D341Med (cell line): ENCODE measurements around the gene SULF2.

Source experiments
- DNase-seq: peaks from one replicate; pipeline ENCODE4 v3.0.0; 2012; ENCODE audit warnings: low spot score

The SULF2 gene

DNA sequence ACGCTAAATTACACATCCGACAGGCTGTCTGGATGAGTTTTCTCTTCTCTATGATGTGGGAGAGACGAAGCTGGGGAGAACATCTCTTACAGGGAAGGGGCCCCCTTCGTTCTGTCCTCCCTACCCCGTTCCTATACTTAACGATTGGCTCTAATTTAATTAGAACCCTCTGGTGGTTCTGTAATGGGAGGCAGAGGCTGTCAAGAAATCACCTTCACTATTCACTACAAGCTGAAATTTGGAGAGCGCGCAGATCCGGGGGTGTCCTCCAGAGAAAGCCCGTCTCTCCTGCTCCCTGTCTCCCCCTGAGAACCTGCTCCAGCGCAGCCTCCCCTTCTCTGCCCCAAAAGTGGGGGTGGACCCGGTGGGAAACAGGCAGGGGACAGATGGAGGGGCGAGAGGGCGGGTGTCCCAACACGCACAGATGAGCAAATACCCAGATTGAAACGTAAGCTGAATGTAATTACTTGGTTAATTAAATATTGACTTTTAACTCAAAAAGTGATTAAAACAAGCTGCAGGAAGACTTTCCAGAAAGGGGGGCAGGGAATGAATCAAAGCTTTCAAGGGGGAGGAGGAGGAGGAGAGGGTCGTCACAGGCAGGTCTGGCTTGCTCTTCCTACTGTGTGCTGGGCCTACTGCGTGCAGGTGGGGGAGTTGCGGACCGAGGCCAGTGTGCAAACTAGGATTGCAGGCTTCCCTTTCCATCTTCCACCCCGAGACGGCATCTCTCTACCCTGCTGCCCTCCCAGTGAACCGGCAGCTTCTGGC, 1.3 kb downstream of the SULF2 start:
- DNase-seq, result no peak

DNA sequence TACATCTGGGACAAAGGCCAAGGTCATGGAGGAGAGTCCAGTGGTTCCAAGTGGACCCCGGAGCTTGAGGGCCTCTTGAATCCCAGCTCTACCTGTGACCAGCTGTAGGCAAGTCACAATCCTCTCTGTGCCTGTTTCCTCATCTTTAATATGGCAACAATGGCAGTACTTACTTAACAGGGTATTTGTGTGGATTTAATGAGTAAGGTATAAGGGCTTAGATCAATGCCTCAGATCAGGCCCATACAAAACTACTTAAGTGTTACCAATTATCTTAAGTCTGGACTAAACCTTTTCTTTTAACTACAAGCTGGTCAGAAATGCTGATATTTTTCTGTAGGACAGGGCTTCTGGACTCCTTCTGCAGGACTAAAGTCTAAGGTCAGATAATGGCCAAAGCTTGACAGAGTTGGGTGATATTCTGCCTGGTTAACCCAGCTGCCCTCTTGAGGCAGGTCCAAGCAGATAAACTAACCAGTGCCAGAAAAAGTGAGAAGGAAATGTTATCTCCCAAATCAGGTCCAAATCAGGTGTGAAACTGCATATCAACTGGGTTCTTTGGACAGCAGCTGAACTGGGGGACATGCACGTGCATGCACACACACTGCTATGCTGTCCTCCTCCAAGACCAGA, 2.2 kb downstream of the SULF2 start:
- no peak for DNase-seq

DNA sequence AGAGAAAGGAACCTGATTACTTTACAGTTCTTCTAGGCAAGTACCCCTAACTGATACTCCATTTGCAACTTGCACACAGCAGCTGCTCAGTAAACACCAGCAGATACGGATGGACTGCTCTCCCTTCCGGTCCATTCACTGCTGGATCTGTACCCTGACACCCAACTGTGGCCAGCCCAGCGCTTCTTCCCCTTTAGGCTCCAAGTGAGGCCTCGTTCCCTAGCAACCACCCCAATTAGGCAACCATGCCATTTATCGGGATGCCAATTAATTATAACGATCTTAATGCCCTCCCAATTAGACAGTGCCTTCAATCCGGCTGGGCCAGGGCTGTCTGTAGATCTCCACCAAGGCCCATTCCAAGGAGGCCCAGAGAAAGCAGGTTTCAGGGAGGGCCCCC, 3.2 kb downstream of the SULF2 start:
- no peak for DNase-seq

DNA sequence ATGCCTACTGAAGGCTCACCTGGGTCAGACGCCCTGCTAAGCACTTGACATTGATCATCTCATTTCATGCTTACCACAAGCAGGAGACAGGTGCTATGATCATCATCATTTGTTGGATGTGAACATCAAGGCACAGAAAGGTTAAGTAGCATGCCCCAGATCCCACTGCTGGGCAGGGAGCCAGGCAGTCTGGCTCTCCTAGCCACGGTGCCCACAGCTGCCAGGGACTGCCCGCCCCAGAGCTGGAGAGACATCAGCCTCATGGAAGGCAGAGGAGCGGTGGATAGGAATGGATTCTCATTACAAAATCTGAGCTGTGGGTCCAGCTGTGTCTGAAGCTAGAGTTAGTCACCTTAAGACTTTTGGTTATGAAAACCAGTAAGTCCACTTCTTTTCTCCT, 3.6 kb downstream of the SULF2 start:
- DNase-seq, result no peak

DNA sequence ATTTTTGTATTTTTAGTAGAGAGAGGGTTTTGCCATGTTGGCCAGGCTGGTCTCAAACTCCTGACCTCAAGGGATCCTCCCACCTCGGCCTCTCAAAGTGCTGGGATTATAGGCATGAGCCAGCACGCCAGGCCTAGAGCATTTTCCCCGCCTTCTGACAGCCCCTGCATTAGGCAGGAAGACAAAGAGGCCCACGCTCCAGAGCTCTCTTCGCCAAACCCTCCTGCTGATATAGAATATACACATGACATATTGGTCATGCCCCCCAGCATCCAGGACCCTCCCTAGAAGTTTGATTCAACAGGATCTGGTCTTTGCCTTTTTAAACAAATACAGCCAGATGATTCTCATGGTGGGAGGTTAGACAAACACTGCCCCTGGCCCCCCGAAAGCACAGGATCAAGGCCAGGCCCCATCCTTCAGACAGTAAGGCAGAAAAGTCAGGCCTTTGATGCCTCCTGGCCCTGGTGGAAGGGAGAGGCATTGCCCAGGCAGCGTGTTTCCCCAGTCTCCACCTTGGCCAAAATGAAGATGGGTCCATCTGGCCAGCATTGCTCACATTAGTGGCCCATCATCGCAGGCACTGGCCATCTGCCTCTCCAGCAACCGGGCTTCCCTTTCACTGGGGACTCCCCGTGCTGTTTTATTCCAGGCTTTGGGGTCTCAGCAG, 4.4 kb downstream of the SULF2 start:
- no peak for DNase-seq

DNA sequence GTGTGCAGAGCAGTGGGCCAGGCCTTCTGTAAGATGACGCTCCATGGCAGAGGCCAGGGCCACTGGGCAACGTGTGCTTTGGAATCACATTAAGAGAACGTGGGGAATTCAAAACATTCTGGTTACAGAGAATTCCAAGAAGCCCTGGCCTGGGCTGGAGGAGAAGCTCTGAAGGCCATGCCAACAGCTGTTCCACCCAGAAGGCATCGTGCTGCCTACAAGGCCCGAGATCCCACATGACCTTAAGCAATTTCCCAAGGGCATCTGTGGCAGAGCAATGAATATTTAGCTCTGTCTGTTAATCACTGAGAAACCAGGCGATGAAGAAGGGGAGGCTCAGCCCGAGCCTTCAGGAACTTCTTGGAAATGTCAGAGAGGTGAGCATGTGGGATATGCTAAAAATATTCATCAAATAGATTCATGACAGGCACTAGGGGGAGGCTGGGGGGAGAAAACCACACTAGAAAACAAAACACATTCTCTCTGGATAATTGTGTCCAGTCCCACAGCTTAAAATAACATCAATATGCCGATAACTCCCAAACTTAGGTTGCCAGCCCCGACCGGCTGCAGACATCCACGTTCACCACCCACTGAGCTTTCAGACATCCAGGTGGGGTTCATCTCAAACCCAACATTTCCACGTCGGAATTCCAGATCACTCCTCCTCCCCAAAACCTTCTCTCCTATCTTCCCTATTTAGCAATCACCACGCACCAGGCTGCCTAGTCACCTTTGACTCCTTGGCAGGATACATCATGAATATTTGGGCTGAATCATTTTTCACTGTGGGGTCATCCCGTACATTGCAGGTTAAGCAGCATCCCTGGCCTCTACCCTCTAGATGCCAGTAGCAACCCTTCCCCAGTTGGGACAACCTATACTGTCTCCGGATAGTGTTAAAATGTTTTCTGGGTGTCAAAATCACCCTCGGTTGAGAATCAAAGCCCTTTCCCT, 6.6 kb downstream of the SULF2 start:
- no peak for DNase-seq

DNA sequence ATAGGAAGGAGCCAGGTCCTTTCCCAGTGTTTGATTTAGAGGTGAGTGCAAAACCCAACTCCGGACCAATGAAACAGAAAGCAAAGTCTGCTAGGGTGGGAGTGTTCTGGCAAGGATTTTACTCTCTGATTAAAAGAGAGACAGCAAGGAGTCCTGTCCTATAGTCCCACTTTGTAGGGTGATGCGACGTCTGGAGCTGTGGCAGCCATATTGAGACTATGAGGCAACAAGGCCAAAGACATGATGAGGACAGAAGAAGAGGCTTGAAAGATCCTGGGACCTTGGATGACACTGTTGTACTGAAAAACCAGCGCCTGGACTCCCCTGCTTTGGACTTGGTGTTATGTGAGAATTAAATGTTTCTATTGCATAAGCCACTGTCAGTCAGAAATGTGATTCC, 8.1 kb downstream of the SULF2 start:
- DNase-seq, result no peak

DNA sequence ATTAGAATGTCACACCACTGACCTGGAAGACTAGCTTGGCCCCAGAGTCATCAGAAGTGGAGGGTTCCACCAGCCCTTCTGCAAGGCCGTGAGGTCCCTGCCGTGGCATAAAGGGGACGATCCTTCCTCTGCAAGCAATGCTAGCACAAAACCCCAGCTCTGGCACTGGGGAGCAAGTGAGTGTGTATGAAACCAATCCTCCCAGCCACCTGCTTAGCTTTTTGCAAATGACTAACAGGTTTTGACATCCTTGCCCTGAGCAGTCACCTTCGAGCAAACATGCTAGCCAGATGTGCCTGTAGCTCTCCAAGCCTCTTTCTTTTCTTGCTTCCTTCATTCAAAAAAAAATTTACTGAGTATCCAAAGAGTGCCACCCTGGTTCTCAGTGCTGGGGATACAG, 8.6 kb downstream of the SULF2 start:
- no peak for DNase-seq

DNA sequence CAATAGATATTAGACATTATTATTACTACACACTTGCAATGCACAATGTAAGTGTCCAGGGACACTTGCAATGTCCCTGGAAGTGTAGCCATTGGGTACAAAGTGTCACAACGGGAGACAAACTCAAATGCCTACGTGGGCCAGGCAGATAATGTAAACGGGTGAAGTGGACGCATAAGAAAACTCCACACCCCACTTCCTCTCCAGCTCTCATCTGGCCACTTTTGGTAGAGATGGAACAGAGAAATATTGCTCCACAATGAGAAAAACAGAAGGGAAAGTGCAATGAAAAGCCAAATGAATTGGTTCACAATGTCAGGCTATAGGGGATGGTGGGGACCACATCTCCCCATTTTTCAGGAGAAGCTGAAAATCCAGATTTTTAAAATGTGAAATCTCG, 9.4 kb downstream of the SULF2 start:
- DNase-seq, result no peak

DNA sequence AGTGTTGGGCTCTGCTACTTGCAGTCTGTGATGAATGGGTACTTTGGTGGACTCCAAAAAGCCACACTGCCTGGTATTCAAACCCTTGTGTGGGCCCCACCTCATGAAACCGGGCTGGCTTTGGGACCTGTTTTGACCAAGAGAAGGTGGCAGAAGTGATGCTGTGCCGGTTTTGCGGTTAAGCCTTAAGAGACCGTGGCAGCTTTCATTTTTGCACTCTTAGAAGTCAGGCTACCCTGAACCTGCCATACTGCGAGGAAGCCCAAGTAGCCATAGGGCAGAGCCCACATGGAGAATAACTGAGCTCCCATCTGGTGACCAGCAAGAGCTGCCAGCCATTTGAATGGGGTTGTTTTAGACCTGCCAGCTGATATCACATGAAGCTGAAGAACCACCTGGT, 10.2 kb downstream of the SULF2 start:
- DNase-seq, result no peak

DNA sequence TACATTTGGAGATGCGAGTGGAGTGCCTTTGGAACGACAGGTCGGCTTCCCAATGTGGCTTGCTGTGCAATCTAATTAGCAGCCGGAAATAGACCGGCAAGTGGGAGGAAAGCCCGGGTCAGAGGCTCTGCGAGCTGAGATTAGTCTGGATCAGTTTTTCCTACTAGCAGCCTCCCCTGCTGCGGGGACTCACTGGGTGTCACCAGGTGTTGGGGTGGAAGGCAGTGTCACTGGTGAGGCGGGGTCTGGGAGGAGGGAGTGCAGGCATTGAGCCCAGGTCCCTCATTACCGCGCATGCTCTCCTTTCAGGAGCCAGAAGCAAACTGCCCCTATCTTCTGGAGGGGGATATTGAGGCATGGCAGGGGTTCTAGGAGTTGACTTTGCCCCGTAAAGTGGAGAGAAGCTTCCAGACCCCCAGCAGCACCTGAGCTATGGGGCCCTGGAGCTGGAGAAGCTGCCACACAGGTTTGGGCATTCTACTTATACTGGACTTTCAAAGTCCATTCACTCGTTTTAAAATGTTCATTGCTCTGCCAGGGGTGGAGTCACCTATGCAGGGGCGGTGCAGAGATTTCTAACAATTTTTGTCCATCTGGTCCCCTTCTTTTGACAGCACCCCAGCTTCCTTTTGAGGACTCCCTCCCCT, 11.0 kb downstream of the SULF2 start:
- peak; percentile 49 for DNase-seq

DNA sequence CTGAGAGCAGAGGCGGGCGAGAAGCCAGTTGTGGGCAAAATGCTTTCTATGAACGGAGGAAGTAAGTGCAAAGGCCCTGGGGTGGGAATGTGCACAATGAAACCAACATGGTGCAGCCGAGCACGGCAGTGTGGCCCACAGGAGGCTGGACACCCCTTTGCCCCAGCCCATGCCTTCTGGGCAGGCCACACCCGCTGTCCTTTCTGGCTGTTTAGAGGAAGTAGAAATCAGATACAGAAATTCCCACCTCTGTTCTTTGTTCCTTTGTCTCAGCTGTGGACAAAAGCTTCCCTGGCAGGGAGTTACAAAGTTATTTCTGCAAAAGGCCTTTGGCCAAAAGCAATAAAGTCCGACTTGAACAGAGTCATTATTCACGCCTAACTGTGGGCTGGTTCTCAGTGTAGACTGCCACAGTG, 11.9 kb downstream of the SULF2 start:
- DNase-seq, result no peak

DNA sequence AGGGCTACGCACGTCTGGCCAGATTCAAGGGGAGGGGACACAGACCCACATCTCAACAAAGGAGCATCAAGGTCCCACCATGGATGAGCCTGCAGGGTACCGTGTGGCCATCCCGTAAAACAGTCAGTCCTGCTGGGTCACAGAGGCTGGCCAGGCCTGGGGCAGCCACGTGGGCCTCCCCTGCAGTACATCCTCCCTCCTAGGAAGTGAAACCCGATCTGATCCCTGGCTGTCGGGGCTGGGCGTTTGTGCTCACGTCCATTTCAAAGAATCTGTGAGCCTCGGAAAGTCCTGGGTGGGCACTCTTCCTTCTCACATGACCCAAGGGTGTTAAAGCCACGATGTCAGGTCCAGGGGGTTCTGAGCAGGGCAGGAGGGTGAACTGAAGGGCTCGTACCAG, 14.3 kb downstream of the SULF2 start:
- DNase-seq, result no peak

DNA sequence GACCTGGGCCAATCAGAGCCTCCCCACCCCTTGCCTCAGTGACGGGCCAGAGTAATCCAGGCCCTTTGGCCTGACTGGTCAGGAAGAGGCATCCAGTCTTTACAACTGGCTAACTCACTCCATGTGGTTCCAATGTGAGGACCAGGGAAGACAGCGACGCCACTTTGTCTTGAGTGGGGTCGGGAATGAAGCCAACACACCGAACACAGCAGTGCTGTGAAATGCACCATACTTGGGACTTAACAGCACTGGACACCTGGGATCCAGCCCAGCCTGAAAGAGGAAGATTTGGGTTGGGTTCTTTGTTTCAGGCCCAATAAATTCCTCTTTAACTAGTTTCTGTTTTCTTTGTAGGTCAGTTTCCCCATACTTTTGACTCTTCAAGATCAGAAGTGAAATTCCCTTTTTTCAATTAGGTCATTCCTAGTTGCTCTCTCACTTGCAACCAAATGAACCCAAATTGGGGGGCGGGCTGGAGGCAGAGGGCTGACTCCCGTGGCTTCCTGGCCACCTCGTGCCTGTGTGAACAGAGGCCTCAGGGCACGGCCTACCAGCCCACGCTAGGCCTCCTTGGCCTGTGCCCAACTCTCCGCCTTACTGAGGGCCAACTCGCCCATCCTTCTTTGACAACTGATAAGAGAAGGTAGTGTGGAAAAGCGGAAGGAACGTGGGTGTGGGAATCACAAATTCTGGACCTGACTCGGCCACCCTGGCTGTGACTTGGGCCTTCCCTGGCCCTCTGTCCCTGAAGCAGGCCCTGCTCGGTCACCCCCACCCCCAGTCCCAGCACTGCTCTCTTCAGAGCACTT, 17.1 kb downstream of the SULF2 start:
- no peak for DNase-seq

DNA sequence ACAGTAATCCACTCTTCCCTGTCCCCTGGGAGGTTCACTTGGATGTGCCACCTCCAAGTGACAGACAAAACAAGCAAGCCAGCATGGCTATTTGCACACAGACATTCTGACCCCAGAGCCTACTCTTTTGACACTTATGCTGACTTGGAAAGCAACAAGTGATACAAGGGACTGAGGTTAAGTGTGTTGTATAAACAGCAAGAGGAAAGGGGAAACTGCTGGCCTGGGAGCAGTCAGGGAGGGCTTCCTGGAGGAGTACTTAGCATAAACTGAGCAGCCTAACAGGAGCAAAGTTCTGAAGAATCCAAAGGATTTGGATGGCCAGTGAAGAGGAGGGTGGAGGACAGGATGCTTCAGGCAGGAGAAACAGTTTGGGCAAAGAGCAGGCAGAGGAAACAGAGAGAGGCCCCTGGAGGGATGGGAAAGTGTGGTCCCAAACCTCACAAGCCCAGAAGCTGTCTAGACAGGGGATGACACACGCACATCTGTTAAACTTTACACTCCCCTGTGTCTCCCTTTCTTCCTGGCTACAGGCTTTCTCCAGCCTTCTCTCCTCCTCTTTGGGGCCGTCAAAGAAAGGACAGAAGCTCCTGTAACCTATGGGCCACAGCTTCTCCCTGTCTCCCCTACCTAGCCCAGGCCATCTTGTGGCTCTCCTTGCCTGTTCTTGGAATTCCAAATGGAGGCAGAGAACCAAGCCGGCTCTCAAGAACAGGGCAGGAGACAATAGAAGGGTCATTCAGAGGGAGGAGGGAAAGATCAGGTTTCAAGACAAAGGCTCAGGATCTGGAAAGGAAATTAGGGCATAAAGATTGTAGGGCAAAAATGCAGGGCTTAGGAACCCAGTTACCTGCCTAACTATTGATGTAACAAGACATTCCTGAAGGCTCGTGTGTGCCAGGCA, 19.3 kb downstream of the SULF2 start:
- no peak for DNase-seq

DNA sequence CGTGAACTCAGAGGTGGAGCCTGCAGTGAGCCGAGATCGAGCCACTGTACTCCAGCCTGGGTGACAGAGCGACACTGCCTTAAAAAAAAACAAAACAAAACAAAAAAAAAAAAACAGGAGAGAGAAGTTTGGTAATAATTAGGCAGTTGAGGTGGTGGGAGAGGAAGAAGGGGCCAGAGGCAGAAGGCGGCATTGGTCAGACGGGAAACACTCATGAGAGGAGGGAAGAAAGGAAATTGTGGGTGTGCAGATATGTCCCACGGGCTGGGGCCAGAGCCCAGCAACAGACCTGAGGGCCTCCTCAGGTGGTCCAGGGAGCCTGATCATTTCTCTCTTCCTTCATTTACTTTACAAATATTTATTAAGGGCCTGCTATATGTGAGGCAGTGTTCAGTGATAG, 20.0 kb downstream of the SULF2 start:
- no peak for DNase-seq

DNA sequence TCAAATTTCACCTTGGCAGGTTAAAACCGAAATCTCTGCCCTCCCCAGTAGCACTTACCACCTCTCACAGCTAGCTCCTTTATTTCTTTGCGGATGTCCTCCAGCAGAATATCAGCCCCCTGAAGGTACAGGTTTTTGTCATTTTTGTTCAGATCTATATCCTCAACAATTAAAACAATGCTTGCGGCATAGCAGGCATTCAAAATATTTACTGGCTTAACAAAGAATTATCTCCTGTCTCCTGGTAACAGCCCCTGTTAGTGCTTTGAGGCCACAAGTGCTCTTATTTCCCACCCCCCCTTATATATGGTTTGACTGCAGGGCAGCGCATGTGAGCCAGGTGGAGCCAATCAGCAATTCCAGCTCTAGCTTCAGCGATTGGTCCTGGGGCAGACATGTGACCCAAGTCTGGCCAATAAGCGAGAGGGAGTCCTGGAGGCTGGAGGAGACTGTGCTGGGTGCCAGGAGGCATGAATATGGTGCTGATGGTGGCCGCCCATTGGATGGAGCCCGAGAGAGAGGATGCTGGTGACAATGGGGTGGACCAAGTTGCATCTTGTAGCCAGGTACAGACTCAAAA, 21.0 kb downstream of the SULF2 start:
- DNase-seq, result no peak

DNA sequence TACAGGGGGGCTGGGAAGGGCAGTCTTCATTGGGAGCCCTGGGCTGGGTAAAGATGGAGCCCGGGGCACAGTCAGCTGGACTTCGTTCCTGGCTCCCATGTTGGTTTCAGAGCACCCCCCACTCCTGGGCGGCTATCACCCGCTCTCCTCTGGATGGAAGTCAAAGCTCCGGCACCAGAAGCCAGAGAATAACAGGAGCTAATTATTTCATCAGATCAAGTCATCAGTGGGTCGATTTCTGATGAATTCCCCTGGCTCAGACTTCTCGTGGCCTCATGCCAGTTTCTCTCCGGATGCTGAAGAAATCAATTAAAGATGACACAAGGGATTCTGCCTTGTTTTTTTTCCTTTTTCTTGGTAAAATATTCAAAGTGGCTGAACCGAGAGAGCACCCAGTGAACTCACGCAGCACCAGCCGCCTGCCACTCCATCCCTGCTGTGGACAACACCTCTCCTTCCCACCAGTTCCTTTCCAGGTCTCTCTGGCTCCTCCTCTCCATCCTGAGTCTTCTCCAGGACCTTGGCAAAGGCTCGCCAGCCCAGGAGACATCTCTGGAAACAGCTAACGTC, 22.5 kb downstream of the SULF2 start:
- no peak for DNase-seq

DNA sequence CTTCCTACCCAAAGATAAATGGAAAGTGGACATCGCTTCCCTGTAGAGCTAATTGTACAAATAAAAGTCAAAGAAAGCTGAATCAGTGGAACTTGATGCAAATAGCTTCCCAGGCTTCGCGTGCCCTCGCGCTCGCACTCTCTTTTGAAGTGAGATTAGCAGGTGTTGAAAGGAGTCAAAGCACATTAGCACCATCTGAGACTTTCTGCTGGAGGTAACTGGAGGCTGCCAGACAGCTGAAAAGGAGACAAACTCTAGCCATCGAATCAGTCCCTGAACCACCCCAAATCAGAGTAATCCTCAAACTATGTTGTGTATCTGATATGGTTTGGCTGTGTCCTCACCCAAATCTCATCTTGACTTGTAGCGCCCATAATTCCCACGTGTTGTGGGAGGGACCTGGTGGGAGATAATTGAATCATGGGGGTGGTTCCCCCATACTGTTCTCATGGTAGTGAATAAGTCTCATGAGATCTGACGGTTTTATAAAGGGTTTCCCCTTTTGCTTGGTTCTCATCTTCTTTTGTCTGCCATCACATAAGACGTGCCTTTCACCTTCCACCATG, 23.7 kb downstream of the SULF2 start:
- DNase-seq, result no peak
